ENCODE data around the gene METAP1D.
"Not testable (repeated sequence)": the region's sequence is repeated elsewhere in the genome, so short reads cannot be mapped to it uniquely, and the experiment has no call there.

The METAP1D gene

DNA sequence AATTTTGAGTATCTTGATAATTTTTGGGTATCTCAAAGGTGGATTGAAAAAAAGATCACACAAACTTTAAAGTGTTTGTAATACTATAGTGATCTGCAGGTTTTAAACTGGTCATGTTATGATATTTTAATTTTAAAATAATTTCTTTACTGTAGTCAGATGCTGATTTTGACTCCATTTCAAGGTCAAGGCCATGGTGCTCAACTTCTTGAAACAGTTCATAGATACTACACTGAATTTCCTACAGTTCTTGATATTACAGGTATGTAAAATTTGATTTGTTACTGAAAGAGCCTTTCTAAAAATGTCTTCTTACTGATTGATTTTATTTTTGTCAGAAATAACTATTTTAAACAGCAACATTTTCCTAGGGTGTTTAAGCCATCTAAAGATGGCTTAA is 33.1 kb upstream of the METAP1D start:
- no peak overlapping the region for H3K4me3 ChIP-seq (ENCODE audit: low read length)
- TF ChIP-seq, protein P1, sequence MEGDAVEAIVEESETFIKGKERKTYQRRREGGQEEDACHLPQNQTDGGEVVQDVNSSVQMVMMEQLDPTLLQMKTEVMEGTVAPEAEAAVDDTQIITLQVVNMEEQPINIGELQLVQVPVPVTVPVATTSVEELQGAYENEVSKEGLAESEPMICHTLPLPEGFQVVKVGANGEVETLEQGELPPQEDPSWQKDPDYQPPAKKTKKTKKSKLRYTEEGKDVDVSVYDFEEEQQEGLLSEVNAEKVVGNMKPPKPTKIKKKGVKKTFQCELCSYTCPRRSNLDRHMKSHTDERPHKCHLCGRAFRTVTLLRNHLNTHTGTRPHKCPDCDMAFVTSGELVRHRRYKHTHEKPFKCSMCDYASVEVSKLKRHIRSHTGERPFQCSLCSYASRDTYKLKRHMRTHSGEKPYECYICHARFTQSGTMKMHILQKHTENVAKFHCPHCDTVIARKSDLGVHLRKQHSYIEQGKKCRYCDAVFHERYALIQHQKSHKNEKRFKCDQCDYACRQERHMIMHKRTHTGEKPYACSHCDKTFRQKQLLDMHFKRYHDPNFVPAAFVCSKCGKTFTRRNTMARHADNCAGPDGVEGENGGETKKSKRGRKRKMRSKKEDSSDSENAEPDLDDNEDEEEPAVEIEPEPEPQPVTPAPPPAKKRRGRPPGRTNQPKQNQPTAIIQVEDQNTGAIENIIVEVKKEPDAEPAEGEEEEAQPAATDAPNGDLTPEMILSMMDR (conservative IDR thresholded peaks at IDR 0.05; ENCODE audit: low read depth, low read length), result no peak
- no peak for DNase-seq (ENCODE audit: low read depth)

DNA sequence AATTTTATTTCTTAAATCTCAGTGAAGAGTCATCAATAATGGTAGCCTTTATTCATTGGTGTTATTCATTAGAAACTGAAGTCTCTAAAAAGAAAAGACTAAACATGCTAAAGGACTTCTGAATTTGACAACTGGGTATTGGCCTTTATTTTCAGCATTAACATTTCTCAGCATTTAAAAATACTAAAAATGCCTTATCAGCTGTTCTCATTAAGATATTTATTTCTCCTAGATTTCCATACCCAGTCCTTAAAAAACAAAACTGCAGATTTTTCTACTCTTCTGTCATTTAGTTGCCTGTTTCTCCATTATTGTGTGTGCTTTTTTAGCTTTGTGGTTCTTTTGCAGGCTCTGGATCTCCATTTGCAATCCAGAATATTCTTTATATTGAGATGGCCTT is 31.2 kb upstream of the METAP1D start:
- no peak overlapping the region for H3K4me3 ChIP-seq (ENCODE audit: low read length)
- no peak for DNase-seq (ENCODE audit: low read depth)
- TF ChIP-seq, protein P1 (conservative IDR thresholded peaks at IDR 0.05; ENCODE audit: low read depth, low read length), result no peak

DNA sequence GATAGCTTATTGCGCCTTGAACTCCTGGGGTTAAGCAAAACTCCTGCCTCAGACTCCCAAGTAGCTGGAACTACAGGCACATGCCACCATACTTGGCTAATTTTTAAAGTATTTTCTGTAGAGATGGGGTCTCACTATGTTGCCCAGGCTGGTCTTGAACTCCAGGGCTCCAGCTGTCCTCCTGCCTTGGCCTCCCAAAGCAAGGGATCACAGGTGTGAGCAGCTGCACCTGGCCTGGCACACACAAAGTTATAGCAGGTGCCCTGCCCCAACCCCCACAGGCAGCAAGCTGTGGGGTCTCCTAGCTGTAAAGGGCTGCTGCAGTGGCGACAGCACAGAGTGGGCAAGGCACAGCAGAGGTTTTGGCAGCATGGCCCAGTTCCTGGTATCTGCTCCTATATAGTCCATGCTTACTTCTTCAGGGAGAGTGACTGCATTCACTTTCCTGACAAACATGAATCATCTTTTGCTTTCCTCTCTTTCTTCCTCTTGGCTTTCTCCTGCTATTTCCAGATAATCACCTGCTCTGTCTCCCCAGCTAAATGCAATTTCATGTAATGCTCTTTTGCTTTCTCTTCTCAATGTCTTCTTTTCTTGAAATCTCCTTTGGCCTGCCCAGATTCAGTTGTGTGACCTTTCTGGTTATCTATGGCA is 27.3 kb upstream of the METAP1D start:
- DNase-seq (ENCODE audit: low read depth), result no peak
- TF ChIP-seq, protein P1 (conservative IDR thresholded peaks at IDR 0.05; ENCODE audit: low read depth, low read length), result no peak
- H3K4me3 ChIP-seq (ENCODE audit: low read length), result no peak overlapping the region

DNA sequence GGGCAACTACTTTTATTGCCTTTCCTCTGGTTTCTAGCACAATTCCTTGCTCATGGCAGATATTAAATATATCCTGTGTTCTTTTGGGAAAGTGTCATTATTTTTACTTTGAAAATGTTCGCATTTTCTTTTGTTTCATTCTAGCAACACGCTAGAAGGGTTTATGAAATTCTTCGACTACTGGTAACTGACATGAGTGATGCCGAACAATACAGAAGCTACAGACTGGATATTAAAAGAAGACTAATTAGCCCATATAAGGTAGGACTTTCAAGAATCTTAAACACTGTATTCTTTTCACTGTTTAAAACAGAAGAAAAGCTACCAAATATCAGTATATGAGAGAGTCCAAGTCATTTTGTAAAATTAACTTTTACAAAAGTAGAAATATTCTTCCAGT is 20.6 kb upstream of the METAP1D start:
- TF ChIP-seq, protein P1 (conservative IDR thresholded peaks at IDR 0.05; ENCODE audit: low read depth, low read length), result no peak
- no peak for DNase-seq (ENCODE audit: low read depth)

GRCh38 chr2:171983924-171984323 is 15.8 kb upstream of the METAP1D start:
- not testable (repeated sequence) for DNase-seq (ENCODE audit: low read depth)

More for the DNA sequence above, 20.6 kb upstream of the METAP1D start:
- no peak overlapping the region for H3K4me3 ChIP-seq (ENCODE audit: low read length)

GRCh38 chr2:171985076-171985475 is 14.7 kb upstream of the METAP1D start:
- no peak overlapping the region for H3K4me3 ChIP-seq (ENCODE audit: low read length)
- TF ChIP-seq, protein P1 (conservative IDR thresholded peaks at IDR 0.05; ENCODE audit: low read depth, low read length), result no peak
- no peak for DNase-seq (ENCODE audit: low read depth)

More at GRCh38 chr2:171983924-171984323, 15.8 kb upstream of the METAP1D start:
- H3K4me3 ChIP-seq (ENCODE audit: low read length), result not testable (repeated sequence)

DNA sequence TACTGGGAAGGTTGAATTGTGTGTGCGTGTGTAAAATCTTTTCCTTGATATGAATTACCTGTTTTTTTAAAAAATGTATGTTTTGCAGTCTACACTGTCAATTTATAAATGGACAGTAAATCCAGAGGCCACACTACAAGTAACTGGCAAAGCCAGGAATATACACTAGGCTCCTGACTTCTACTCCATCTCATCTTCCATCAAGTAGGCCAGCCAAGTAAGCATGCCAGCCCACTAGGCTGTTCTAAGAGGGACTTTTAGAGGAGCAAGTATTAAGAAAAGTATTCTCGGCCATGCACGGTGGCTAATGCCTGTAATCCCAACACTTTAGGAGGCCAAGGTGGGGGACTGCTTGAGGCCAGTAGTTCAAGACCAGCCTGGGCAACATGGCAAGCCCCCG is 13.0 kb upstream of the METAP1D start:
- H3K4me3 ChIP-seq (ENCODE audit: low read length), result no peak overlapping the region
- no peak for DNase-seq (ENCODE audit: low read depth)
- TF ChIP-seq, protein P1 (conservative IDR thresholded peaks at IDR 0.05; ENCODE audit: low read depth, low read length), result no peak
